GM12878 (cell line): ENCODE results near the gene ZC3H8. TPM values are rescaled to one million over a fixed set of nuclear protein-coding genes. Genes with fewer than 3 reads are reported as not detected.

Source experiments
- ATF2 ChIP-seq: IDR thresholded peaks from 2 replicates; pipeline ENCODE4 v1.6.1; 2012; ENCODE audit warnings: low read length, inconsistent platforms
- BCL11A ChIP-seq: IDR thresholded peaks from 2 replicates; pipeline ENCODE4 v1.6.1; 2011; ENCODE audit warnings: low read depth, low read length
- EGR1 ChIP-seq, 2 experiments: IDR thresholded peaks; 1 replicate in 1 of 2; 2 replicates in 1 of 2; pipeline ENCODE4 v1.6.1; 2011 to 2012; ENCODE audit warnings: low read depth in 2 of 2, low read length in 2 of 2, borderline replicate concordance in 1 of 2, mild to moderate bottlenecking in 1 of 2, moderate library complexity in 1 of 2
- HCFC1 ChIP-seq: fragments of 150-350 bp; IDR thresholded peaks from 2 replicates; pipeline ENCODE4 v1.6.1; 2014; ENCODE audit warnings: low read length
- IKZF1 ChIP-seq: fragments of 450-650 bp; conservative IDR thresholded peaks from 2 replicates; pipeline ENCODE4 v1.6.1; 2017; ENCODE audit warnings: antibody characterized with exemption, mild to moderate bottlenecking
- IRF3 ChIP-seq: fragments of 450-650 bp; IDR thresholded peaks from 2 replicates; pipeline ENCODE4 v1.6.1; 2014; ENCODE audit warnings: mild to moderate bottlenecking
- IRF4 ChIP-seq: IDR thresholded peaks from 2 replicates; pipeline ENCODE4 v1.6.1; 2011; ENCODE audit warnings: low read depth, low read length
- KLF5 ChIP-seq: fragments of 450-650 bp; IDR thresholded peaks from 2 replicates; pipeline ENCODE4 v1.6.1; 2014; ENCODE audit warnings: mild to moderate bottlenecking; ENCODE audit not compliant: partially characterized antibody
- NBN ChIP-seq: fragments of 450-650 bp; IDR thresholded peaks from 2 replicates; pipeline ENCODE4 v1.6.1; 2016
- PAX5 ChIP-seq: IDR thresholded peaks from 2 replicates; pipeline ENCODE4 v1.6.1; 2011; ENCODE audit warnings: low read depth, low read length, borderline replicate concordance
- POLR2AphosphoS5 ChIP-seq: IDR thresholded peaks from 2 replicates; pipeline ENCODE4 v1.6.1; 2011; ENCODE audit warnings: mild to moderate bottlenecking, low read length, inconsistent platforms
- RELB ChIP-seq: fragments of 450-650 bp; IDR thresholded peaks from 2 replicates; pipeline ENCODE4 v1.6.1; 2017; ENCODE audit warnings: low read depth, mild to moderate bottlenecking, moderate library complexity
- RFX5 ChIP-seq: IDR thresholded peaks from 2 replicates; pipeline ENCODE4 v1.6.1; 2011; ENCODE audit warnings: low read depth, low read length, improper control_type of control experiment
- SIN3A ChIP-seq: IDR thresholded peaks from 2 replicates; pipeline ENCODE4 v1.6.1; 2012; ENCODE audit warnings: low read depth, low read length, improper control_type of control experiment
- SUZ12 ChIP-seq: fragments of 200-600 bp; sonication (generic); IDR thresholded peaks from one replicate; pipeline ENCODE4 v1.6.1; 2018; ENCODE audit warnings: antibody characterized with exemption, mild to moderate bottlenecking; ENCODE audit not compliant: unreplicated experiment
- TAF1 ChIP-seq: IDR thresholded peaks from 2 replicates; pipeline ENCODE4 v1.6.1; 2011; ENCODE audit warnings: mild to moderate bottlenecking, low read depth, low read length, borderline replicate concordance
- TCF7 ChIP-seq: IDR thresholded peaks from 2 replicates; pipeline ENCODE4 v1.6.1; 2014; ENCODE audit warnings: antibody characterized with exemption, borderline replicate concordance
- ZBTB33 ChIP-seq: fragments of 450-650 bp; IDR thresholded peaks from 2 replicates; pipeline ENCODE4 v1.6.1; 2017; ENCODE audit warnings: mild to moderate bottlenecking
- ZNF687 ChIP-seq: fragments of 450-650 bp; IDR thresholded peaks from 2 replicates; pipeline ENCODE4 v1.6.1; 2017; ENCODE audit warnings: mild to moderate bottlenecking, moderate library complexity
- polyA plus RNA-seq, 11 experiments: library from polyadenylated mRNA; depleted of rRNA in 4 of 11; unstranded in 6 of 11; stranded (reverse) in 5 of 11; fragments of >200 nt; fragmentation: Nextera tagmentation in 4 of 11; fragmentation: Illumina TruSeq in 1 of 11; extraction: Ambion mirVana in 4 of 11; extraction: Trizol in 1 of 11; gene quantifications; 1 replicate in 1 of 11; 2 replicates in 10 of 11; pipeline versions ENCODE4 v1.2.1 to v1.2.3, GENCODE V29; 2011 to 2016; ENCODE audit warnings: inconsistent platforms in 2 of 11, missing spikeins in 2 of 11, low read depth in 1 of 11
- total RNA-seq, 4 experiments: library from RNA; depleted of rRNA in 3 of 4; stranded (reverse); fragments of >200 nt in 3 of 4; fragmentation: Illumina TruSeq in 1 of 4; extraction: Trizol in 1 of 4; gene quantifications; 2 replicates each; pipeline versions ENCODE4 v1.2.1 to v1.2.3, GENCODE V29; 2013 to 2021

The ZC3H8 gene
- total and polyA plus RNA-seq, 10 of the 15 experiments (the other 5 are each of a cell fraction or from before 2014, with no cell fraction given), result 9.9 to 28.4 (median 19.5) TPM

- TF ChIP-seq TAF1 (peak; percentile 99), RELB (peak; percentile 95), EGR1 (IDR thresholded peaks at IDR 0.05; ENCODE audit: borderline replicate concordance in 1 of 2, low read depth in 2 of 2, low read length in 2 of 2) (peak in 1 of 2 experiments; percentile 62; a peak in 2 of 3 replicates), HCFC1 (peak; percentile 67), PAX5 (peak; percentile 52; the same call in 1 of the 2 replicates), NBN (peak; percentile 94), IRF3 (peak; percentile 80; the same call in 1 of the 2 replicates), ZNF687 (peak; percentile 75), IKZF1 (peak; percentile 91), ZBTB33 (peak; percentile 55; the same call in 1 of the 2 replicates), SUZ12 (no peak), KLF5 (peak; percentile 81), POLR2AphosphoS5 (peak; percentile 97), IRF4 (peak; percentile 70; the same call in 1 of the 2 replicates), BCL11A (0 out of 2 replicates have a peak, but pooled peaks have one; percentile 2), ATF2 (0 out of 2 replicates have a peak, but pooled peaks have one; percentile 29), RFX5 (peak; percentile 51; the same call in 1 of the 2 replicates), SIN3A (peak; percentile 64; the same call in 1 of the 2 replicates), TCF7 (no peak; the same call in 1 of the 2 replicates)
Measured at GRCh38 chr2:112275311-112275886, 20.6 kb upstream of the ZC3H8 start, which contains the start of gene ZC3H6 (continued).
